Right lobe of liver (tissue), 4 donors: ENCODE results near the gene CERS6.

Experiments used
- CTCF ChIP-seq, 4 donors: fragments of 200-600 bp in 3 of 4; fragments of 450-650 bp in 1 of 4; IDR thresholded peaks; one replicate each; pipeline versions ENCODE4 v1.5.1 to v1.8.0; 2016 to 2022; ENCODE audit warnings: antibody characterized with exemption in 4 of 4, mild to moderate bottlenecking in 2 of 4
- POLR2A ChIP-seq: fragments of 450-650 bp; IDR thresholded peaks from one replicate; pipeline ENCODE4 v1.6.1; 2017; ENCODE audit warnings: antibody characterized with exemption, mild to moderate bottlenecking
- donor health status: DM: no; HTN: no; CAD: no.
- donor health status: DM: no; HTN: no; CAD: no.
- donor health status: DM: no; HTN: yes; CAD: no.

GRCh38 chr2:168501466-168502065 is 45.5 kb downstream of the CERS6 start:
- no peak for TF ChIP-seq CTCF (IDR thresholded peaks at IDR 0.05)
- no peak for TF ChIP-seq POLR2A
